CD4-positive, alpha-beta memory T cell (primary cell): ENCODE results near the gene EEFSEC. TPM values are rescaled to one million over a fixed set of nuclear protein-coding genes. Genes with fewer than 3 reads are reported as not detected.

Experiments used
- CTCF ChIA-PET: fragments of 350-600 bp; sonication (Branson Sonifier 250); formaldehyde crosslinking; loops from one replicate; lab custom pipeline; 2021; ENCODE audit warnings: inconsistent platforms; ENCODE audit not compliant: partially characterized antibody; lab: Charles Lee
- POLR2A ChIA-PET: fragments of 350-600 bp; sonication (Branson Sonifier 250); formaldehyde crosslinking; loops from one replicate; lab custom pipeline; 2021; ENCODE audit not compliant: partially characterized antibody; lab: Charles Lee
- DNase-seq, 5 donors: peaks; one replicate each; pipeline versions ENCODE4 v3.0.0 to v3.0.0-alpha.2; 2020 to 2022; ENCODE audit warnings: mixed read lengths in 1 of 5
- H3K27ac ChIP-seq: one replicate; pipeline ENCODE4 v1.7.0; 2013; ENCODE audit warnings: low read depth, low read length
- H3K27me3 ChIP-seq: 2 replicates; pipeline ENCODE4 v1.7.0; 2013; ENCODE audit warnings: mild to moderate bottlenecking, low read length, moderate library complexity; ENCODE audit not compliant: insufficient read depth
- H3K36me3 ChIP-seq: 2 replicates; pipeline ENCODE4 v1.7.0; 2013; ENCODE audit warnings: mild to moderate bottlenecking, low read length, moderate library complexity; ENCODE audit not compliant: insufficient read depth
- H3K4me1 ChIP-seq: 2 replicates; pipeline ENCODE4 v1.7.0; 2013; ENCODE audit warnings: mild to moderate bottlenecking, low read length, moderate library complexity; ENCODE audit not compliant: insufficient read depth
- H3K4me3 ChIP-seq, 2 donors: one replicate each; pipeline ENCODE4 v1.7.0; 2013; ENCODE audit warnings: low read length in 2 of 2, mild to moderate bottlenecking in 1 of 2
- H3K9me3 ChIP-seq, 2 donors: one replicate each; pipeline ENCODE4 v1.7.0; 2013; ENCODE audit warnings: low read length in 2 of 2, control low read depth in 1 of 2; ENCODE audit not compliant: control insufficient read depth in 1 of 2
- H3K27ac Mint-ChIP-seq, 7 donors: one replicate each; pipeline ENCODE4 v1.8.0; 2020 to 2021; ENCODE audit warnings: mixed read lengths in 7 of 7, mild to moderate bottlenecking in 6 of 7, inconsistent platforms in 3 of 7, moderate library complexity in 3 of 7
- H3K27me3 Mint-ChIP-seq, 2 donors: one replicate each; pipeline ENCODE4 v1.8.0; 2020 to 2021; ENCODE audit warnings: mixed read lengths in 2 of 2
- H3K36me3 Mint-ChIP-seq, 2 donors: one replicate each; pipeline ENCODE4 v1.8.0; 2020 to 2021; ENCODE audit warnings: mixed read lengths in 2 of 2, inconsistent platforms in 1 of 2, mild to moderate bottlenecking in 1 of 2
- H3K4me1 Mint-ChIP-seq, 4 donors: one replicate each; pipeline ENCODE4 v1.8.0; 2020 to 2021; ENCODE audit warnings: mixed read lengths in 4 of 4, mild to moderate bottlenecking in 1 of 4
- H3K4me3 Mint-ChIP-seq, 8 donors: one replicate each; pipeline ENCODE4 v1.8.0; 2020 to 2021; ENCODE audit warnings: mixed read lengths in 8 of 8, mild to moderate bottlenecking in 7 of 8, moderate library complexity in 6 of 8, inconsistent platforms in 3 of 8
- H3K9me3 Mint-ChIP-seq, 8 donors: one replicate each; pipeline ENCODE4 v1.8.0; 2020 to 2021; ENCODE audit warnings: mixed read lengths in 8 of 8, mild to moderate bottlenecking in 5 of 8, inconsistent platforms in 3 of 8, moderate library complexity in 1 of 8
- intact Hi-C: fragments of 100-400 bp; cut with micrococcal nuclease; formaldehyde crosslinking; loops from one replicate; pipeline ENCODE4 v1.15.1; 2023
- polyA plus RNA-seq, 2 donors: library from polyadenylated mRNA; unstranded; fragments of 300-500 nt; fragmentation: Illumina TruSeq; gene quantifications; one replicate each; pipeline ENCODE4 v1.2.3, GENCODE V29; 2021
- total RNA-seq, 2 experiments: library from RNA; stranded (reverse); gene quantifications; one replicate each; pipeline ENCODE4 v1.2.3, GENCODE V29; 2021

Gene EEFSEC
- total and polyA plus RNA-seq, 4 experiments from 2014 or later = 14.0 to 24.9 (median 17.1) TPM

- H3K4me3 ChIP-seq = no peak overlapping the region
- H3K27me3 Mint-ChIP-seq = no peaks in the 10 kb centered on the region
- H3K27ac ChIP-seq = no peak overlapping the region
- intact Hi-C loops = no loop called here
- H3K4me1 Mint-ChIP-seq = peaks cover 31 to 47% (median 42%) of the 10 kb centered on the region in 4 donors
- H3K27me3 ChIP-seq = no peaks in the 10 kb centered on the region
- no peak for DNase-seq
- peaks cover 41% of the 10 kb centered on the region for H3K4me1 ChIP-seq
- ChIA-PET CTCF (interaction anchor here (1.1 kb wide), 1 partner anchor 10 kb away, joined by 5 read pairs; no protein-coding TSS in a partner anchor), POLR2A (interaction anchor here (1.5 kb wide), 1 partner anchor 12 kb away, joined by 4 read pairs; no protein-coding TSS in a partner anchor)
- no peaks in the 10 kb centered on the region for H3K36me3 ChIP-seq
- H3K9me3 ChIP-seq = no peaks in the 10 kb centered on the region
- H3K9me3 Mint-ChIP-seq = no peaks in the 10 kb centered on the region
- H3K4me3 Mint-ChIP-seq = no peak overlapping the region
- peaks cover 12 to 27% of the 10 kb centered on the region in 2 donors for H3K36me3 Mint-ChIP-seq
- no peak overlapping the region for H3K27ac Mint-ChIP-seq
Measured at GRCh38 chr3:128312271-128312670, 159.0 kb downstream of the EEFSEC start.

GRCh38 chr3:128313071-128313725, 159.9 kb downstream of the EEFSEC start:
- DNase-seq = no peak
- Histone ChIP-seq H3K36me3 (no peaks in the 10 kb centered on the region), H3K4me3 (no peak overlapping the region), H3K27ac (no peak overlapping the region), H3K4me1 (peaks cover 50% of the 10 kb centered on the region), H3K9me3 (no peaks in the 10 kb centered on the region), H3K27me3 (no peaks in the 10 kb centered on the region)
- H3K4me1 Mint-ChIP-seq = peaks cover 35 to 56% (median 48%) of the 10 kb centered on the region in 4 donors
- ChIA-PET CTCF (interaction anchor here (1.2 kb wide), 1 partner anchor 87 kb away, joined by 3 read pairs; no protein-coding TSS in a partner anchor), POLR2A (interaction anchor here (2.5 kb wide), 1 partner anchor 16 kb away, joined by 14 read pairs; no protein-coding TSS in a partner anchor)
- H3K36me3 Mint-ChIP-seq = peaks cover 12 to 27% of the 10 kb centered on the region in 2 donors
- no peaks in the 10 kb centered on the region for H3K27me3 Mint-ChIP-seq
- no peaks in the 10 kb centered on the region for H3K9me3 Mint-ChIP-seq
- no peak overlapping the region for H3K4me3 Mint-ChIP-seq
- intact Hi-C loops = no loop called here
- H3K27ac Mint-ChIP-seq = peak overlapping the region in 2 of 7 donors; percentile 57 to 61

- no peak for DNase-seq
- peaks cover 57% of the 10 kb centered on the region for H3K4me1 ChIP-seq
- H3K36me3 ChIP-seq = no peaks in the 10 kb centered on the region
- no peaks in the 10 kb centered on the region for H3K27me3 Mint-ChIP-seq
- no peaks in the 10 kb centered on the region for H3K9me3 Mint-ChIP-seq
- H3K9me3 ChIP-seq = no peaks in the 10 kb centered on the region
- intact Hi-C loops = no loop called here
- H3K36me3 Mint-ChIP-seq = peaks cover 13 to 25% of the 10 kb centered on the region in 2 donors
- no peak overlapping the region for H3K27ac ChIP-seq
- H3K27ac Mint-ChIP-seq = peak overlapping the region in 5 of 7 donors; percentile 54 to 71 (median 66)
- peaks cover 35 to 63% (median 51%) of the 10 kb centered on the region in 4 donors for H3K4me1 Mint-ChIP-seq
- POLR2A ChIA-PET = interaction anchor here (2.5 kb wide), 1 partner anchor 17 kb away, joined by 14 read pairs; no protein-coding TSS in a partner anchor
- CTCF ChIA-PET = interaction anchor here (1.2 kb wide), 1 partner anchor 87 kb away, joined by 3 read pairs; no protein-coding TSS in a partner anchor
- H3K4me3 Mint-ChIP-seq = peak overlapping the region in 5 of 8 donors; percentile 1 to 40 (median 10)
- no peaks in the 10 kb centered on the region for H3K27me3 ChIP-seq
- no peak overlapping the region for H3K4me3 ChIP-seq
Measured at GRCh38 chr3:128313935-128314334, 160.7 kb downstream of the EEFSEC start.

GRCh38 chr3:128315313-128315712, 162.0 kb downstream of the EEFSEC start:
- no peaks in the 10 kb centered on the region for H3K27me3 Mint-ChIP-seq
- peaks cover 37 to 73% (median 52%) of the 10 kb centered on the region in 4 donors for H3K4me1 Mint-ChIP-seq
- H3K36me3 Mint-ChIP-seq = peaks cover 16 to 23% of the 10 kb centered on the region in 2 donors
- H3K27me3 ChIP-seq = no peaks in the 10 kb centered on the region
- peak overlapping the region; percentile 38 to 85 (median 78) for H3K27ac Mint-ChIP-seq
- no peaks in the 10 kb centered on the region for H3K9me3 ChIP-seq
- no peak overlapping the region for H3K4me3 ChIP-seq
- H3K9me3 Mint-ChIP-seq = peaks cover 0 to 1% (median 0%) of the 10 kb centered on the region in 8 donors
- H3K27ac ChIP-seq = no peak overlapping the region
- intact Hi-C loops = no loop called here
- no peaks in the 10 kb centered on the region for H3K36me3 ChIP-seq
- H3K4me1 ChIP-seq = peaks cover 63% of the 10 kb centered on the region
- CTCF ChIA-PET = interaction anchor here (1.7 kb wide), 1 partner anchor 20 kb away, joined by 7 read pairs; no protein-coding TSS in a partner anchor
- peak overlapping the region in 2 of 8 donors; percentile 20 to 39 for H3K4me3 Mint-ChIP-seq
- POLR2A ChIA-PET = interaction anchor here (2.5 kb wide), 1 partner anchor 18 kb away, joined by 14 read pairs; no protein-coding TSS in a partner anchor
- DNase-seq = no peak

- Mint-ChIP-seq H3K27me3 (no peaks in the 10 kb centered on the region), H3K9me3 (peaks cover 0 to 1% (median 0%) of the 10 kb centered on the region in 8 donors), H3K4me3 (peak overlapping the region; percentile 4 to 73 (median 56)), H3K36me3 (peaks cover 16 to 17% of the 10 kb centered on the region in 2 donors), H3K27ac (peak overlapping the region; percentile 78 to 97 (median 88)), H3K4me1 (peaks cover 37 to 78% (median 52%) of the 10 kb centered on the region in 4 donors)
- Histone ChIP-seq H3K9me3 (no peaks in the 10 kb centered on the region), H3K27me3 (no peaks in the 10 kb centered on the region), H3K36me3 (no peaks in the 10 kb centered on the region), H3K4me3 (peak overlapping the region in 1 of 2 donors; percentile 12), H3K4me1 (peaks cover 68% of the 10 kb centered on the region), H3K27ac (peak overlapping the region; percentile 40)
- CTCF ChIA-PET = interaction anchor here (1.7 kb wide), 1 partner anchor 22 kb away, joined by 7 read pairs; no protein-coding TSS in a partner anchor
- DNase-seq = peak; percentile 79 to 86 (median 82)
- intact Hi-C loops = loop anchor here (1.0 to 2.0 kb wide), 2 partner anchors 21 to 74 kb away; no protein-coding TSS in a partner anchor
- POLR2A ChIA-PET = interaction anchor here (1.0 to 1.3 kb wide), 4 partner anchors 9 to 193 kb away, joined by 3 to 5 read pairs (median 4); partner anchors contain the start of gene RUVBL1
Measured at GRCh38 chr3:128316481-128316891, 163.2 kb downstream of the EEFSEC start.

GRCh38 chr3:128317101-128317697, 163.9 kb downstream of the EEFSEC start:
- H3K4me3 ChIP-seq = no peak overlapping the region
- peak overlapping the region in 3 of 8 donors; percentile 29 to 73 (median 46) for H3K4me3 Mint-ChIP-seq
- peaks cover 33 to 86% (median 54%) of the 10 kb centered on the region in 4 donors for H3K4me1 Mint-ChIP-seq
- DNase-seq = no peak
- ChIA-PET POLR2A (interaction anchor here (1.0 to 1.3 kb wide), 4 partner anchors 10 to 193 kb away, joined by 3 to 5 read pairs (median 4); partner anchors contain the start of gene RUVBL1), CTCF (interaction anchor here (1.2 to 1.7 kb wide), 2 partner anchors 22 to 25 kb away, joined by 4 to 7 read pairs; no protein-coding TSS in a partner anchor)
- intact Hi-C loops = loop anchor here (2.0 kb wide), 1 partner anchor 74 kb away; no protein-coding TSS in a partner anchor
- peaks cover 13% of the 10 kb centered on the region in 2 donors for H3K36me3 Mint-ChIP-seq
- H3K27ac Mint-ChIP-seq = peak overlapping the region; percentile 78 to 97 (median 88)
- no peaks in the 10 kb centered on the region for H3K27me3 Mint-ChIP-seq
- no peaks in the 10 kb centered on the region for H3K9me3 ChIP-seq
- H3K27ac ChIP-seq = peak overlapping the region; percentile 40
- H3K9me3 Mint-ChIP-seq = peaks cover 0 to 1% (median 0%) of the 10 kb centered on the region in 8 donors
- peaks cover 75% of the 10 kb centered on the region for H3K4me1 ChIP-seq
- H3K27me3 ChIP-seq = no peaks in the 10 kb centered on the region
- H3K36me3 ChIP-seq = no peaks in the 10 kb centered on the region
